PC-3 (cell line): ENCODE results near the gene LRFN3. TPM values are rescaled to one million over a fixed set of nuclear protein-coding genes. Genes with fewer than 3 reads are reported as not detected.
A peak's percentile ranks its signal among the peaks of the same experiment; 100 is the strongest.

ENCODE experiments used
- ATAC-seq: fragments of 200-7000 bp; cut with Tn5 transposase; 2 replicates; pipeline ENCODE4 v1.9.1; 2020; ENCODE audit warnings: mild to moderate bottlenecking, moderate library complexity
- BruUV-seq: library from RNA; stranded (reverse); fragments of 400-500 nt; replicated peaks from 2 replicates; lab custom pipeline; 2021; lab: Mats Ljungman, UMichigan
- CTCF ChIA-PET: fragments of 300-600 bp; sonication (Branson Sonifier 250); formaldehyde crosslinking; loops from one replicate; lab custom pipeline; 2022; ENCODE audit warnings: antibody characterized with exemption; lab: Charles Lee
- POLR2A ChIA-PET: fragments of 300-600 bp; sonication (Branson Sonifier 250); formaldehyde crosslinking; loops from one replicate; lab custom pipeline; 2022; ENCODE audit warnings: antibody characterized with exemption; ENCODE audit not compliant: unreplicated experiment; lab: Charles Lee
- DNase-seq: peaks from one replicate; pipeline ENCODE4 v3.0.0-alpha.2; 2015
- H2AFZ ChIP-seq: fragments of 300-600 bp; sonication (generic); 2 replicates; pipeline ENCODE4 v1.6.0; 2016; ENCODE audit warnings: antibody characterized with exemption, low read length
- H3F3A ChIP-seq: fragments of 300-600 bp; sonication (generic); one replicate; pipeline ENCODE4 v1.6.0; 2017; ENCODE audit warnings: antibody characterized with exemption, low read length, control low read depth, mild to moderate bottlenecking; ENCODE audit not compliant: unreplicated experiment
- H3K27ac ChIP-seq: fragments of 300-600 bp; sonication (generic); 2 replicates; pipeline ENCODE4 v1.5.1; 2016; ENCODE audit warnings: mild to moderate bottlenecking, low read length
- H3K27me3 ChIP-seq: fragments of 300-600 bp; sonication (generic); 2 replicates; pipeline ENCODE4 v1.6.1; 2016; ENCODE audit warnings: low read length, mixed read lengths
- H3K36me3 ChIP-seq: fragments of 300-600 bp; sonication (generic); 2 replicates; pipeline ENCODE4 v1.6.1; 2016; ENCODE audit warnings: low read depth, mixed run types, low read length, mixed read lengths
- H3K4me1 ChIP-seq: fragments of 300-600 bp; sonication (generic); 2 replicates; pipeline ENCODE4 v1.5.1; 2016; ENCODE audit warnings: low read length; ENCODE audit not compliant: insufficient read depth
- H3K4me2 ChIP-seq: fragments of 300-600 bp; sonication (generic); 2 replicates; pipeline ENCODE4 v1.6.0; 2016; ENCODE audit warnings: low read length
- H3K4me3 ChIP-seq: fragments of 300-600 bp; sonication (generic); 2 replicates; pipeline ENCODE4 v1.5.1; 2016; ENCODE audit warnings: mild to moderate bottlenecking, low read length, mixed read lengths
- H3K79me2 ChIP-seq: fragments of 300-600 bp; sonication (generic); 2 replicates; pipeline ENCODE4 v1.6.1; 2017; ENCODE audit warnings: low read length, mixed read lengths
- H3K9ac ChIP-seq: fragments of 300-600 bp; sonication (generic); 2 replicates; pipeline ENCODE4 v1.6.0; 2016; ENCODE audit warnings: mild to moderate bottlenecking, low read length
- H3K9me2 ChIP-seq: fragments of 300-600 bp; sonication (generic); replicated peaks from 2 replicates; pipeline ENCODE4 v1.6.1; 2016; ENCODE audit warnings: mixed run types, low read length, mixed read lengths
- H3K9me3 ChIP-seq: fragments of 300-600 bp; sonication (generic); 2 replicates; pipeline ENCODE4 v1.6.1; 2016; ENCODE audit warnings: low read length, mixed read lengths
- H4K20me1 ChIP-seq: fragments of 300-600 bp; sonication (generic); 2 replicates; pipeline ENCODE4 v1.6.1; 2016; ENCODE audit warnings: low read length, mixed read lengths
- EZH2 ChIP-seq: fragments of 300-600 bp; sonication (generic); IDR thresholded peaks from one replicate; pipeline ENCODE4 v1.6.1; 2017; ENCODE audit warnings: antibody characterized with exemption, mild to moderate bottlenecking, low read length; ENCODE audit not compliant: unreplicated experiment
- EZH2phosphoT487 ChIP-seq: fragments of 300-600 bp; sonication (generic); IDR thresholded peaks from 2 replicates; pipeline ENCODE4 v1.6.1; 2018; ENCODE audit warnings: mild to moderate bottlenecking, antibody characterized with exemption, low read length, borderline replicate concordance
- intact Hi-C: fragments of 100-400 bp; cut with micrococcal nuclease; formaldehyde crosslinking; loops from 2 replicates; pipeline ENCODE4 v1.9.0; 2023
- total RNA-seq: library from RNA; depleted of rRNA; stranded (reverse); fragments of >200 nt; gene quantifications from 2 replicates; pipeline ENCODE4 v1.2.3, GENCODE V29; 2014
- TF ChIP-seq, protein P1 (sequence below): fragments of 300-600 bp; sonication (generic); conservative IDR thresholded peaks from 2 replicates; pipeline ENCODE4 v1.5.1; 2017; ENCODE audit warnings: antibody characterized with exemption, low read depth, mild to moderate bottlenecking, low read length

LRFN3 gene
- total RNA-seq, 1 experiment from 2014 or later, result 4.1 TPM

DNA sequence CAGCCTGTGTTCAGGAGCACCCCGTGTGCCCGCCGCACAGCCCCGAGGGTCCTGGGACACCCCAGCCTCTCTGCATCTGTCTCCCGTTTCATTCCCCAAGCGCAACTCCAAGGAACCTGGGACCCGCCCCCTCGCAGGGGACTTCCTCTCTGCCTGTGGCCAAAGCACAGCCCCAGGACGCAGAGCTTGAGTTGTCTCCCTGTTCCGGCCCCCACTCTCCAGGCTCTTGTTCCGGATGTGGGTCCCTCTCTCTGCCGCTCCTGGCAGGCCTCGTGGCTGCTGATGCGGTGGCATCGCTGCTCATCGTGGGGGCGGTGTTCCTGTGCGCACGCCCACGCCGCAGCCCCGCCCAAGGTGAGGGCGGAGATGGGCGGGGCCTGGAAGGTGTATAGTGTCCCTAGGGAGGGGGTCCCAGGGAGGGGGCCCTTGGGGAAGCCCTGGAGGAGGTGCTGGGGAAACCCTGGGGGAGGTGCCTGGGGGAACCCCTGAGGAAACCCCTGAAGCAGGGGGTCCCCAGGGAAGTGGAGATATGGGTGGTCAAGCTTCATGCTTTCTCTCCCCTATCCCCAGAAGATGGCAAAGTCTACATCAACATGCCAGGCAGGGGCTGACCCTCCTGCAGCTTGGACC lies 32.5 kb upstream of the LRFN3 start:
- ChIA-PET POLR2A (no interaction called here), CTCF (no interaction called here)
- no peaks in the 10 kb centered on the region for H3K9me2 ChIP-seq
- H3K9me3 ChIP-seq, result no peaks in the 10 kb centered on the region
- intact Hi-C loops, result no loop called here
- peak overlapping the region; percentile 42 for H3K4me3 ChIP-seq
- no peaks in the 10 kb centered on the region for H3K36me3 ChIP-seq
- H2AFZ ChIP-seq, result peak overlapping the region; percentile 75
- H3K9ac ChIP-seq, result peak overlapping the region; percentile 17; the same call in 1 of the 2 replicates
- H3K4me1 ChIP-seq, result peaks cover 10% of the 10 kb centered on the region; the same call in 1 of the 2 replicates
- H3K4me2 ChIP-seq, result peak overlapping the region; percentile 73
- TF ChIP-seq EZH2, result no peak
- TF ChIP-seq EZH2phosphoT487, result no peak
- TF ChIP-seq, protein P1, sequence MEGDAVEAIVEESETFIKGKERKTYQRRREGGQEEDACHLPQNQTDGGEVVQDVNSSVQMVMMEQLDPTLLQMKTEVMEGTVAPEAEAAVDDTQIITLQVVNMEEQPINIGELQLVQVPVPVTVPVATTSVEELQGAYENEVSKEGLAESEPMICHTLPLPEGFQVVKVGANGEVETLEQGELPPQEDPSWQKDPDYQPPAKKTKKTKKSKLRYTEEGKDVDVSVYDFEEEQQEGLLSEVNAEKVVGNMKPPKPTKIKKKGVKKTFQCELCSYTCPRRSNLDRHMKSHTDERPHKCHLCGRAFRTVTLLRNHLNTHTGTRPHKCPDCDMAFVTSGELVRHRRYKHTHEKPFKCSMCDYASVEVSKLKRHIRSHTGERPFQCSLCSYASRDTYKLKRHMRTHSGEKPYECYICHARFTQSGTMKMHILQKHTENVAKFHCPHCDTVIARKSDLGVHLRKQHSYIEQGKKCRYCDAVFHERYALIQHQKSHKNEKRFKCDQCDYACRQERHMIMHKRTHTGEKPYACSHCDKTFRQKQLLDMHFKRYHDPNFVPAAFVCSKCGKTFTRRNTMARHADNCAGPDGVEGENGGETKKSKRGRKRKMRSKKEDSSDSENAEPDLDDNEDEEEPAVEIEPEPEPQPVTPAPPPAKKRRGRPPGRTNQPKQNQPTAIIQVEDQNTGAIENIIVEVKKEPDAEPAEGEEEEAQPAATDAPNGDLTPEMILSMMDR, result no peak
- DNase-seq, result peak; percentile 59
- no peaks in the 10 kb centered on the region for H4K20me1 ChIP-seq
- peak; percentile 10; the same call in 1 of the 2 replicates for ATAC-seq
- no peaks in the 10 kb centered on the region for H3K27me3 ChIP-seq
- H3K27ac ChIP-seq, result no peak overlapping the region
- no peaks in the 10 kb centered on the region for H3F3A ChIP-seq
- peaks cover 11% of the 10 kb centered on the region for H3K79me2 ChIP-seq
- no TSS peak for BruUV-seq

- TF ChIP-seq EZH2 (no peak), EZH2phosphoT487 (no peak)
- TF ChIP-seq, protein P1, result no peak
- Histone ChIP-seq H3K27me3 (no peaks in the 10 kb centered on the region), H2AFZ (no peak overlapping the region), H3K4me2 (no peak overlapping the region), H3K4me1 (peaks cover 10% of the 10 kb centered on the region; the same call in 1 of the 2 replicates), H3K36me3 (no peaks in the 10 kb centered on the region), H3K79me2 (peaks cover 3% of the 10 kb centered on the region; the same call in 1 of the 2 replicates), H3K27ac (no peak overlapping the region), H3K4me3 (no peak overlapping the region), H3K9ac (no peak overlapping the region), H4K20me1 (no peaks in the 10 kb centered on the region), H3K9me2 (no peaks in the 10 kb centered on the region), H3K9me3 (no peaks in the 10 kb centered on the region), H3F3A (no peaks in the 10 kb centered on the region)
- BruUV-seq, result no TSS peak
- ChIA-PET POLR2A (no interaction called here), CTCF (no interaction called here)
- no peak for ATAC-seq
- no peak for DNase-seq
- intact Hi-C loops, result no loop called here
Measured at GRCh38 chr19:35904311-35905068, 31.7 kb upstream of the LRFN3 start.
